A673 (cell line): ENCODE data around the gene ELOF1. TPM values are rescaled to one million over a fixed set of nuclear protein-coding genes. Genes with fewer than 3 reads are reported as not detected.

Experiments
- BruUV-seq: library from RNA; stranded (reverse); fragments of 400-500 nt; replicated peaks from 2 replicates; lab custom pipeline; 2021; lab: Mats Ljungman, UMichigan
- CTCF ChIA-PET: fragments of 300-600 bp; sonication (Branson Sonifier 250); formaldehyde crosslinking; loops from one replicate; lab custom pipeline; 2022; ENCODE audit warnings: antibody characterized with exemption; lab: Charles Lee
- POLR2A ChIA-PET: fragments of 300-600 bp; sonication (Branson Sonifier 250); formaldehyde crosslinking; loops from one replicate; lab custom pipeline; 2022; ENCODE audit warnings: antibody characterized with exemption; ENCODE audit not compliant: low non-redundant PET; lab: Charles Lee
- DNase-seq: peaks from one replicate; pipeline ENCODE4 v3.0.0-alpha.2; 2015; ENCODE audit warnings: low spot score
- H3K27ac ChIP-seq: fragments of 200-600 bp; sonication (generic); 2 replicates; pipeline ENCODE4 v1.5.1; 2016; ENCODE audit warnings: mixed run types, low read depth, mild to moderate bottlenecking, mixed read lengths, antibody characterized with exemption, low read length; ENCODE audit not compliant: poor library complexity, severe bottlenecking
- H3K27me3 ChIP-seq: fragments of 200-600 bp; sonication (generic); replicated peaks from 2 replicates; pipeline ENCODE4 v1.6.1; 2017; ENCODE audit warnings: mixed run types, low read depth, mild to moderate bottlenecking, mixed read lengths, antibody characterized with exemption, low read length; ENCODE audit not compliant: insufficient read depth, poor library complexity
- H3K36me3 ChIP-seq: fragments of 200-600 bp; sonication (generic); 2 replicates; pipeline ENCODE4 v1.6.1; 2016; ENCODE audit warnings: mixed run types, mild to moderate bottlenecking, mixed read lengths, antibody characterized with exemption, low read length; ENCODE audit not compliant: insufficient read depth, poor library complexity, severe bottlenecking
- H3K4me1 ChIP-seq: fragments of 200-600 bp; sonication (generic); 2 replicates; pipeline ENCODE4 v1.6.1; 2017; ENCODE audit warnings: mixed run types, mild to moderate bottlenecking, mixed read lengths, antibody characterized with exemption, low read length; ENCODE audit not compliant: insufficient read depth, poor library complexity, severe bottlenecking
- H3K4me3 ChIP-seq: fragments of 200-600 bp; sonication (generic); 2 replicates; pipeline ENCODE4 v1.5.1; 2016; ENCODE audit warnings: low read depth, mixed run types, mild to moderate bottlenecking, mixed read lengths, low read length; ENCODE audit not compliant: poor library complexity, severe bottlenecking
- H3K9me3 ChIP-seq: fragments of 200-600 bp; sonication (generic); 2 replicates; pipeline ENCODE4 v1.6.1; 2016; ENCODE audit warnings: mixed run types, low read depth, mild to moderate bottlenecking, mixed read lengths, antibody characterized with exemption, low read length; ENCODE audit not compliant: poor library complexity, severe bottlenecking
- EZH2 ChIP-seq: fragments of 200-600 bp; sonication (generic); IDR thresholded peaks from 2 replicates; pipeline ENCODE4 v1.6.1; 2017; ENCODE audit warnings: borderline replicate concordance, low read depth, mild to moderate bottlenecking, mixed read lengths, antibody characterized with exemption, low read length; ENCODE audit not compliant: poor library complexity, severe bottlenecking
- intact Hi-C: fragments of 100-400 bp; cut with micrococcal nuclease; formaldehyde crosslinking; loops from one replicate; pipeline ENCODE4 v1.10.0; 2022; ENCODE audit not compliant: unreplicated experiment
- total RNA-seq: library from RNA; stranded (reverse); gene quantifications from 2 replicates; pipeline ENCODE4 v1.2.3, GENCODE V29; 2021
- TF ChIP-seq, protein P1 (sequence below): fragments of 300-800, 200-600 bp; sonication (generic); conservative IDR thresholded peaks from 2 replicates; pipeline ENCODE4 v1.5.1; 2017; ENCODE audit warnings: low read depth, mild to moderate bottlenecking, antibody characterized with exemption, low read length, moderate library complexity, mixed read lengths

Gene ELOF1
- total RNA-seq, 1 experiment from 2014 or later: 97.9 TPM

- no peak for TF ChIP-seq EZH2
- TF ChIP-seq, protein P1, sequence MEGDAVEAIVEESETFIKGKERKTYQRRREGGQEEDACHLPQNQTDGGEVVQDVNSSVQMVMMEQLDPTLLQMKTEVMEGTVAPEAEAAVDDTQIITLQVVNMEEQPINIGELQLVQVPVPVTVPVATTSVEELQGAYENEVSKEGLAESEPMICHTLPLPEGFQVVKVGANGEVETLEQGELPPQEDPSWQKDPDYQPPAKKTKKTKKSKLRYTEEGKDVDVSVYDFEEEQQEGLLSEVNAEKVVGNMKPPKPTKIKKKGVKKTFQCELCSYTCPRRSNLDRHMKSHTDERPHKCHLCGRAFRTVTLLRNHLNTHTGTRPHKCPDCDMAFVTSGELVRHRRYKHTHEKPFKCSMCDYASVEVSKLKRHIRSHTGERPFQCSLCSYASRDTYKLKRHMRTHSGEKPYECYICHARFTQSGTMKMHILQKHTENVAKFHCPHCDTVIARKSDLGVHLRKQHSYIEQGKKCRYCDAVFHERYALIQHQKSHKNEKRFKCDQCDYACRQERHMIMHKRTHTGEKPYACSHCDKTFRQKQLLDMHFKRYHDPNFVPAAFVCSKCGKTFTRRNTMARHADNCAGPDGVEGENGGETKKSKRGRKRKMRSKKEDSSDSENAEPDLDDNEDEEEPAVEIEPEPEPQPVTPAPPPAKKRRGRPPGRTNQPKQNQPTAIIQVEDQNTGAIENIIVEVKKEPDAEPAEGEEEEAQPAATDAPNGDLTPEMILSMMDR: peak; percentile 92
- Histone ChIP-seq H3K4me3 (no peak overlapping the region), H3K27me3 (no peaks in the 10 kb centered on the region), H3K9me3 (no peaks in the 10 kb centered on the region), H3K27ac (no peak overlapping the region), H3K4me1 (no peaks in the 10 kb centered on the region), H3K36me3 (no peaks in the 10 kb centered on the region)
- ChIA-PET POLR2A (no interaction called here), CTCF (no interaction called here)
- intact Hi-C loops: loop anchor here (2.0 to 10.0 kb wide), 3 partner anchors 27 to 293 kb away; partner anchors contain the start of gene TSPAN16
- DNase-seq: peak; percentile 89
- no TSS peak for BruUV-seq
Observed at GRCh38 chr19:11587302-11587974, 28.4 kb upstream of the ELOF1 start.

- H3K36me3 ChIP-seq: no peaks in the 10 kb centered on the region
- no peak for DNase-seq
- H3K4me1 ChIP-seq: no peaks in the 10 kb centered on the region
- ChIA-PET POLR2A (no interaction called here), CTCF (no interaction called here)
- BruUV-seq: no TSS peak
- no peaks in the 10 kb centered on the region for H3K9me3 ChIP-seq
- no peaks in the 10 kb centered on the region for H3K27me3 ChIP-seq
- H3K4me3 ChIP-seq: no peak overlapping the region
- TF ChIP-seq, protein P1: no peak
- TF ChIP-seq EZH2: no peak
- intact Hi-C loops: loop anchor here (2.0 to 10.0 kb wide), 3 partner anchors 26 to 292 kb away; partner anchors contain the start of gene TSPAN16
- no peak overlapping the region for H3K27ac ChIP-seq
Observed at GRCh38 chr19:11586331-11586730, 27.3 kb upstream of the ELOF1 start.

GRCh38 chr19:11581740-11582139 is 22.7 kb upstream of the ELOF1 start:
- Histone ChIP-seq H3K4me1 (peaks cover 9% of the 10 kb centered on the region), H3K9me3 (no peaks in the 10 kb centered on the region), H3K36me3 (no peaks in the 10 kb centered on the region), H3K27me3 (no peaks in the 10 kb centered on the region), H3K27ac (no peak overlapping the region), H3K4me3 (no peak overlapping the region)
- BruUV-seq: no TSS peak
- CTCF ChIA-PET: no interaction called here
- no peak for TF ChIP-seq EZH2
- TF ChIP-seq, protein P1: no peak
- no peak for DNase-seq
- intact Hi-C loops: loop anchor here (10.0 kb wide), 1 partner anchor 287 kb away; the partner anchor contains the start of gene TSPAN16
- POLR2A ChIA-PET: no interaction called here
